ELF-1 (cell line): ENCODE data around the gene EYS.
"Not testable (repeated sequence)": the region's sequence is repeated elsewhere in the genome, so short reads cannot be mapped to it uniquely, and the experiment has no call there.

Experiments
- DNase-seq: peaks from one replicate; pipeline ENCODE4 v3.0.0-alpha.2; 2016; ENCODE audit warnings: low read depth, low spot score

The EYS gene

GRCh38 chr6:63744810-63745209 is 1962.2 kb downstream of the EYS start:
- no peak for DNase-seq

GRCh38 chr6:63743691-63744090 is 1963.3 kb downstream of the EYS start:
- DNase-seq: no peak

- no peak for DNase-seq
Measured at GRCh38 chr6:63742060-63742459, 1965.0 kb downstream of the EYS start.

- DNase-seq: no peak
Measured at GRCh38 chr6:63740709-63741108, 1966.3 kb downstream of the EYS start.

- DNase-seq: no peak
Measured at GRCh38 chr6:63739094-63739687, 1967.8 kb downstream of the EYS start.

GRCh38 chr6:63738190-63738589 is 1968.8 kb downstream of the EYS start:
- DNase-seq: not testable (repeated sequence)

- DNase-seq: no peak
Measured at GRCh38 chr6:63734923-63735322, 1972.1 kb downstream of the EYS start.

GRCh38 chr6:63732336-63732735 is 1974.7 kb downstream of the EYS start:
- DNase-seq: no peak

GRCh38 chr6:63731930-63732329 is 1975.1 kb downstream of the EYS start:
- DNase-seq: no peak

GRCh38 chr6:63730311-63730710 is 1976.7 kb downstream of the EYS start:
- no peak for DNase-seq

- no peak for DNase-seq
Measured at GRCh38 chr6:63724721-63725120, 1982.3 kb downstream of the EYS start.

- DNase-seq: no peak
Measured at GRCh38 chr6:63721181-63721580, 1985.8 kb downstream of the EYS start.

- DNase-seq: no peak
Measured at GRCh38 chr6:63716169-63716568, 1990.9 kb downstream of the EYS start.

GRCh38 chr6:63714091-63714490 is 1992.9 kb downstream of the EYS start:
- DNase-seq: no peak

- DNase-seq: no peak
Measured at GRCh38 chr6:63713332-63713731, 1993.7 kb downstream of the EYS start.

- DNase-seq: no peak
Measured at GRCh38 chr6:63709148-63709547, 1997.9 kb downstream of the EYS start.

- no peak for DNase-seq
Measured at GRCh38 chr6:63708631-63709030, 1998.4 kb downstream of the EYS start.

- DNase-seq: no peak
Measured at GRCh38 chr6:63706630-63707029, 2000.4 kb downstream of the EYS start.

- no peak for DNase-seq
Measured at GRCh38 chr6:63705707-63706106, 2001.3 kb downstream of the EYS start.

- DNase-seq: no peak
Measured at GRCh38 chr6:63690221-63690620, 2016.8 kb downstream of the EYS start.

- no peak for DNase-seq
Measured at GRCh38 chr6:63689421-63689820, 2017.6 kb downstream of the EYS start.

GRCh38 chr6:63685446-63686379 is 2021.3 kb downstream of the EYS start:
- no peak for DNase-seq

GRCh38 chr6:63683071-63683603 is 2023.9 kb downstream of the EYS start:
- no peak for DNase-seq
